ENCODE measurements around the gene N4BP2L2.

- TF ChIP-seq POLR2A (IDR thresholded peaks at IDR 0.05) (no peak), CTCF (IDR thresholded peaks at IDR 0.05) (no peak)
Measured at GRCh38 chr13:32456591-32456990, 82.0 kb downstream of the N4BP2L2 start.
